ENCODE results near the gene PAPSS1.

DNA sequence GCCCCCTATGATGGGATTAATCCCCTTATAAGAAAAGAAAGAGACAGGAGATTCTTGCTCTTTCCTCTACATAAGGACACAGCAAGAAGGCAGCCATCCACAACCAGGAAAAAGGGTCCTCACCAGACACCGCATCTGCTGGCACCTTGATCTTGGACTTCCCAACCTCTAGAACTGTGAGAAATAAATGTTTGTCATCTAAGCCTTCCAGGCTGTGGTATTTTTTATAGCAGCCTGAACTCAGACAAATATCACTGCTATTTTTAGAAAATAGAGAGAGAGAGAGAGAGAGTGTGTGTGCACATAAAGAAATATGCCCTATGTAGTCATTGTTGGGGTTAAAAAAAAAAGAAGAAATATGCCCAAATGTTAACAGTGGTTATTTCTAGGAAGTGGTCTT, 104.2 kb downstream of the PAPSS1 start:
- no peak for TF ChIP-seq EZH2 (IDR thresholded peaks at IDR 0.05)
- TF ChIP-seq, protein P1, sequence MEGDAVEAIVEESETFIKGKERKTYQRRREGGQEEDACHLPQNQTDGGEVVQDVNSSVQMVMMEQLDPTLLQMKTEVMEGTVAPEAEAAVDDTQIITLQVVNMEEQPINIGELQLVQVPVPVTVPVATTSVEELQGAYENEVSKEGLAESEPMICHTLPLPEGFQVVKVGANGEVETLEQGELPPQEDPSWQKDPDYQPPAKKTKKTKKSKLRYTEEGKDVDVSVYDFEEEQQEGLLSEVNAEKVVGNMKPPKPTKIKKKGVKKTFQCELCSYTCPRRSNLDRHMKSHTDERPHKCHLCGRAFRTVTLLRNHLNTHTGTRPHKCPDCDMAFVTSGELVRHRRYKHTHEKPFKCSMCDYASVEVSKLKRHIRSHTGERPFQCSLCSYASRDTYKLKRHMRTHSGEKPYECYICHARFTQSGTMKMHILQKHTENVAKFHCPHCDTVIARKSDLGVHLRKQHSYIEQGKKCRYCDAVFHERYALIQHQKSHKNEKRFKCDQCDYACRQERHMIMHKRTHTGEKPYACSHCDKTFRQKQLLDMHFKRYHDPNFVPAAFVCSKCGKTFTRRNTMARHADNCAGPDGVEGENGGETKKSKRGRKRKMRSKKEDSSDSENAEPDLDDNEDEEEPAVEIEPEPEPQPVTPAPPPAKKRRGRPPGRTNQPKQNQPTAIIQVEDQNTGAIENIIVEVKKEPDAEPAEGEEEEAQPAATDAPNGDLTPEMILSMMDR (IDR thresholded peaks at IDR 0.05) = no peak
- no peak for TF ChIP-seq EZH2phosphoT487 (IDR thresholded peaks at IDR 0.05)

All from neural progenitor cell (in vitro differentiated cells).